SH-SY5Y (cell line): ENCODE results near the gene ZNF592.

Experiments used
- GATA2 ChIP-seq: IDR thresholded peaks from 2 replicates; pipeline ENCODE4 v1.6.1; 2011; ENCODE audit warnings: mild to moderate bottlenecking, low read depth, low read length
- GATA3 ChIP-seq: IDR thresholded peaks from 2 replicates; pipeline ENCODE4 v1.6.1; 2011; ENCODE audit warnings: low read depth, mild to moderate bottlenecking, low read length, moderate library complexity

DNA sequence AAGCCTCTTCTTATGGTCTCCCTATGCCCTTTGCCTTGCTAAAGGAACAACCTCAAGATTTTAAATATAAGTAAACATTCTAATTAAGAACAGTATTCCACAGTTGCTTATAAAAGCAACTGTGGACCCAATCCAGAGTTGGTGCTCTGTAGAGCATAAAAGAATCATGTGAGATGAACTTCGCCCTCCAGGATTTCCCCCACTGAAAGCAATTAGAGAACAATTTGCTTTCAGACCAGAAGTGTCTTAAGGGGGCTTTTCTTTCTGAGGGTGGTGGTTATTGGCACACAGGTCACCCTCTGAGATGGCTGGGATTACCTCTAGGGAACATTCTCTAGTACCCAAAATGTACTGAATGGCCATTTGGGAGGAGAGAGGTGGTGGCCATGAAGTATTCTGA is 10.6 kb downstream of the ZNF592 start:
- TF ChIP-seq GATA2 (no peak), GATA3 (no peak)
